HG03442 (cell line): ENCODE data around the gene LUC7L.

ENCODE experiments used
- ATAC-seq: cut with Tn5 transposase; IDR thresholded peaks from one replicate; pipeline ENCODE4 v1.9.1; 2021; ENCODE audit warnings: mild to moderate bottlenecking, moderate library complexity; ENCODE audit not compliant: unreplicated experiment

LUC7L gene

DNA sequence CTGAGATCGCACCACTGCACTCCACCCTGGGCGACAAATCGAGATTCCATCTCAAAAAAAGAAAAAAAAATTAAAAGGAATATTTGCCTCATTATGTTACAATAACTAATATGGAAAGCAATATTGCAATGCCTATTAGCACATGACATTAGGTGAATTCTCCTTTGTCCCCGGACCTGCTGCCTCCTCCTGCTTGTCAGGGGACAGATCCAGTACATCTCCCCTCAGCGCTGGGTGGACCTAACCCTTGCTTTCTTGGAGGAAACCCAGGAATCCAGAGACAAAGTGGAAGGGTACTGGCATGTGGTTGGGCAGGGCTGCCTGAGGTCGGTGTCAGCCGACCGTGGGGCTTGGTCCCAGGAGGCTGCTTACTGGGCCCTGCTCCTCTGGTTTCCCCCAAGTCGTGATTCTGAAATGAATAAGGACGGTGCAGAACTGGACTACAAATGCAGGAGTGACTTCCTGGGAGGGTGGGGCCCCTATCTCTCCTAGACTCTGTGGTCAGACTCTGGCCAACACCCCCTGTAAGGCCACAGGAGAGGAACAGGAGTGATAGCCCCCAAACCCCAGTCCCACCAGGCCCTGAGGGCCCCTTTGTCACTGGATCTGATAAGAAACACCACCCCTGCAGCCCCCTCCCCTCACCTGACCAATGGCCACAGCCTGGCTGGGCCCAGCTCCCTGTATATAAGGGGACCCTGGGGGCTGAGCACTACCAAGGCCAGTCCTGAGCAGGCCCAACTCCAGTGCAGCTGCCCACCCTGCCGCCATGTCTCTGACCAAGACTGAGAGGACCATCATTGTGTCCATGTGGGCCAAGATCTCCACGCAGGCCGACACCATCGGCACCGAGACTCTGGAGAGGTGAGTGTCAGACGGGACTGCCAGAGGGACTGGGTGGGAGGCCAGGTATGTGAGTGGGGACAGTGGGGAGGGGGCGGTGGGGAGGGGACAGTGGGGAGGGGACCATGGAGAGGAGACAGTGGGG, 76.8 kb downstream of the LUC7L start, which contains the start of gene HBZ:
Gene HBZ, plus strand, starts transcription at position 504 of the 988 bp plus-strand sequence. Its CDS starts 266 bp downstream, at position 770.
- ATAC-seq: no peak

DNA sequence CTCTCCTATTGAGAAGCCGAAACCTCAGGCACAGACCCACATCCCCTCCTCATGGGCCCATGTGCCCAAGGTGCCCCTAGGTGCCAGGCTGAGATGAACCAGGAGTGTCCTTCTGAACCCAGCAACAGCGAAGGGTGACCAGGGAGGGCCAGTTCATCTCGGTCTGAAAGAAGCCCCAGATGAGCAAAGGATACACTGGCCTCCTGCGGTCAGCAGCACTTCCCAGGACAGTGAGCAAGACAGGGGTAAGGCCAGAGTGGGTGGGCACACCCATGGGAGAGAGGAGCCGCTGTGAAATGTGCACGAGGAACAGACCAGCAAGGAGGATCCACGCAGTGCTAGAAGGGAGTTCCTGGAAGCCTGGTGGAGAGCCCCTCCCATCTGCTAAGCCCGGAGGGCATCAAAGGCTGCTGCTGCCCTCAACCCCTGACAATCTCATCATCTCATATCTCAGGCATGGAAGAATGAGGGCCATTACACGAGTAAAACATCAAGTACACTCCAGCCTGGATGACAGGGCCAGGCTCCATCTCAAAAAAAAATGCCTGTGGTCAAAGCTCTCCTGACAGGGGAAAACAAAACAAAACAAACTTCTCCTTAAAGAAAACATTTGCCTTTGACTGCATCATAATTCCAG, 80.1 kb downstream of the LUC7L start:
- ATAC-seq: no peak

DNA sequence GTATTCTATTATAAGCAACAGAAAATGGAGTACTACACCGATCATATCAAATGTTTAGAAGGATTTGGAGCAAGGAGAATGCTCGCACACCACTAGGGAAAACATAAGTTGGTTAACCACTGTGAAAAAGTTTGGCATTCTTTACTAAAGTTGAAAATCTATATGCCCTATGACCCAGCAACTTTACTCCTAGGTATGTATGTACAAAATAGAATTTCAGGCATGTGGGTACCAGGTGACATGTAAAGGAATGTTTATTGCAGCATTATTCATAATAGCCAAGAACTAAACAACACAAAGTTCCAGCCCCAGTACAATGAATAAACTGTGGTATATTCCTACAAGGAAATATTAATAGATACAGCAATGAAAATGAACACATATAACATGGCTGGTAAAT, 82.6 kb downstream of the LUC7L start:
- no peak for ATAC-seq

DNA sequence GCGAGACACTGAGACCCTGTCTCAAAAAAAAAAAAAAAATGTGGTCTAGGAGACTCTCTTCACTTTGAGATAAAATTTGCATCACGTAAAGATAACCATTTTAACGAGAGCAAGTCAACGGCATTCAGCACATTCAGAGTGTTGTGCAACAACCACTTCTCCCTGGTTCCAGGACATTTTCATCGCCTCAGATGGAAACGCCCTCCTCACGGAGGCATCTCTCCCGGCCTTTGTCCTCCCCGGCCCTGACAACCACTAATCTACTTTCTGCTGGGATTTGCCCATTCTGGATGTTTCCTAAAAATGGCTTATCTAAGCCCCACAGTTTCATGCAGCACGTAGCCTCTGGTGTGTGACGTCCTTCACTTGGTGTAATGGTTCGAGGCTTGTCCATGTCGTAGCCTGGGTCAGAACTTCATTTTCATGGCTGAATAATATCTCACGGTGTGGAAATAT, 84.4 kb downstream of the LUC7L start:
- ATAC-seq: no peak

DNA sequence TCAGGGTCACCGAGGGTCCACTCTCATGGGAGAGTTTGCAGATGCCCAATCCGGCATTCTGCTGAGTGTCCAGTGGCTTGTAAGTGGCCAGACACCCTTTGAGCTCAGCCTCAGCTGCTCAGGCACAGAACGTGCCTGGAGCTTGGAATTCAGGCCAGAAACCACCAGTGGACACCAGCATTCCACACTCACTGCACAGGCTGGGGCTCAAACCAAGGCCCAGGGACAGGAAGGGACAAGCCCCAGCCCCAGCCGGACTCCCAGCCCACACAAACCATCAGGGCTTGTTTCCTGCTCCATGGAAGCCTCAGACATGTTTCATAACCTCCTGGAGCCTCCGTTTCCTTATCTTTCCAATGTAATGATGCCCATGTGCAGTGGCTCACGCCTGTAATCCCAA, 85.8 kb downstream of the LUC7L start:
- no peak for ATAC-seq

DNA sequence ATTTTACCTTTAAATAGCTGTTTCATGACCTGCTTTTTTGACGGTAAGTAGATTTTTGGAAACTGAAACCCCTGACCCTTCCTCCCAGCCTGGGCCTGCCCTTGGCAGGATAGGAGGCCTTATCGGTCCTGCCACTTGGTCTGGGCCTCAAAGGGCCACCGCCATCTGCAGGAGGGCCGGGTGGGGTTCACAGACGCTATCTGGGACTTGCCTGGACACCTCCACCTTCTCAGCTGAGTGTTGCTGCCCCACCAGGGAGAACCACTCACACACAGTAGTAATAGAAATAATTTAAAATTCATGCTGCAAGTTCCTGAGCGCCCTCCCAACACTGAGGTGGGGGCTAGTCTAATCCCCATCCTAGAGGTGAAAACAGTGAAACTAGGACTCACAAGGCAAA, 86.2 kb downstream of the LUC7L start:
- no peak for ATAC-seq

DNA sequence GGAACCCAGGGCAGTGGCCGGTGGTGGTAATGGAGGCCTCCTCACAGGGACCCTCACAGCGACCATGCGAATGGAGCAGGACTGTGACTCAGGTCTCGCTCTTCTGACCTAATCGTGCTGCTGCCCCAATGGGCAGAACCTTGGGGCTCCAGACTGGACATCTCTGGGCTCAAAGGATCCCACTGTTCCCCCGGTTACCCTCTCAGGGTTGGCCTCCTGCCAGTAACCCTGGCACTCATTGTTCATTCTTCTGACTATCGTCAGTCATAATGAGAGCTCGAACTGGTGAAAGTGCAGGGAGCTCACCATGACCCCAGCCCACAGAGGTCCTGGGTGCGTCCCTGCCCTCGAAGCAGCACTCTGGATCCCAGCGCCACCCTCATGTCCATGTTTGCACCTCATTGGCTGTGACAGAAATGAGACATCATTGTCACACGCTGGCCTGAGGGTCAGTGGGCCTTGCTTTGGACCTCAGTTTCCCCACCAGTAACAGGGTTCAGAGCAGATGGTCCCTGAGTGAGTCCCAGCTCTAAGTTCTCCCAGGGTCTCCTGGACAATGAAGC, 86.8 kb downstream of the LUC7L start:
- ATAC-seq: no peak

DNA sequence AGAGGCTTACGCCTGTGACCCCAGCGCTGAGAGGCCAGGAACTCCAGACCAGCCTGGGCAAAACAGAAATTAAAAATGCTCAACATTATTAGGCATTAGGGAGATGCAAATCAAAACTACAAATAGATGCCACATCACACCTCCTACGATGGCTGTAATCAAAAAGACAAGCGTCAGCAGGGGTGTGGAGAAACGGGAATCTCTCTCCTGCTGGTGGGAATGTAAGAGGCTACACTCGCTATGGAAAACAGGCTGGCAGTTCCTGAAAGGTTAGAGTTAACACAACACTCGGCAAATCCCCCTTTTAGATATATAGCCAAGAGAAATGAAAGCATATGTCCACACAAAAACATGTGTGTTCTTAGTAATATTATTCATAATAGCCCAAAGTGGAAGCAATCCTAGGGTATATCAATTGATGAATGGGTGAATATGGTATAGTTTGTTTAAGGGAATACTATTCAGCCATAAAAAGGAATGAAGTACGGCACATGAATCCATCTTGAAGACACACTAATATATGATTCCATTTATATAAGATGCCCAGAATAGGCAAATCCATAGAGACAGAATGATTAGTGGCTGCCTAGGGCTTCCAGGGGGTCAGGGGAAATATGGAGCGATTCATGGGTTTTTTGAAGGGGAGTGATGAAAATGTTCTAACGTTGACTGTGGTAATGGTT, 88.9 kb downstream of the LUC7L start:
- ATAC-seq: no peak
